Measurements from ENCODE around the gene GABRB2. TPM values are rescaled to one million over a fixed set of nuclear protein-coding genes. Genes with fewer than 3 reads are reported as not detected.
"Not testable (repeated sequence)": the region's sequence is repeated elsewhere in the genome, so short reads cannot be mapped to it uniquely, and the experiment has no call there.

Gene GABRB2
- total RNA-seq, 1 donor, result under 0.01 TPM

DNA sequence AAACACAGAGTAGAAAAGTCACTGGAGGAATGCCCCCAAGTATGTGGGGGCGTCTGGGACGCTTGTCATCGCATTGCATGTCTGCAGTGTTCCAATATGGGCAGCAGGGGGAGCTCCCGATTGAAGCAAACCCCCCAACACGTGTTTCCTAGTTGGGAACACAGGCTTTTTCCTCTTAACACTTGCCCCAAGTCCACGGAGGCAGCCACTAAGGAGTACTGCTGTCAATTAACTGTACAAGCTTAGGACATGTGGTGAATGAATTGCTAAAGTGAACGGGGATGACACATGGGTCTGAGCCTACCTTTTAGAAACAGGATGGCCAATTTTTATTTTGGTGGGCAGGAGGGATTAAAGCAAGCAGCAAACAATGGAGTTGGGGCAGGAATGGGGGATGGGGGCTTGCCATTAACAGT lies 2.2 kb downstream of the GABRB2 start:
- H3K4me3 ChIP-seq (ENCODE audit: low read depth, low read length), result no peak overlapping the region
- TF ChIP-seq, protein P1, sequence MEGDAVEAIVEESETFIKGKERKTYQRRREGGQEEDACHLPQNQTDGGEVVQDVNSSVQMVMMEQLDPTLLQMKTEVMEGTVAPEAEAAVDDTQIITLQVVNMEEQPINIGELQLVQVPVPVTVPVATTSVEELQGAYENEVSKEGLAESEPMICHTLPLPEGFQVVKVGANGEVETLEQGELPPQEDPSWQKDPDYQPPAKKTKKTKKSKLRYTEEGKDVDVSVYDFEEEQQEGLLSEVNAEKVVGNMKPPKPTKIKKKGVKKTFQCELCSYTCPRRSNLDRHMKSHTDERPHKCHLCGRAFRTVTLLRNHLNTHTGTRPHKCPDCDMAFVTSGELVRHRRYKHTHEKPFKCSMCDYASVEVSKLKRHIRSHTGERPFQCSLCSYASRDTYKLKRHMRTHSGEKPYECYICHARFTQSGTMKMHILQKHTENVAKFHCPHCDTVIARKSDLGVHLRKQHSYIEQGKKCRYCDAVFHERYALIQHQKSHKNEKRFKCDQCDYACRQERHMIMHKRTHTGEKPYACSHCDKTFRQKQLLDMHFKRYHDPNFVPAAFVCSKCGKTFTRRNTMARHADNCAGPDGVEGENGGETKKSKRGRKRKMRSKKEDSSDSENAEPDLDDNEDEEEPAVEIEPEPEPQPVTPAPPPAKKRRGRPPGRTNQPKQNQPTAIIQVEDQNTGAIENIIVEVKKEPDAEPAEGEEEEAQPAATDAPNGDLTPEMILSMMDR (IDR thresholded peaks at IDR 0.05; ENCODE audit: insufficient read depth, low read depth, low read length), result peak; percentile 77
- peak; percentile 21 for DNase-seq (ENCODE audit: low read depth)

DNA sequence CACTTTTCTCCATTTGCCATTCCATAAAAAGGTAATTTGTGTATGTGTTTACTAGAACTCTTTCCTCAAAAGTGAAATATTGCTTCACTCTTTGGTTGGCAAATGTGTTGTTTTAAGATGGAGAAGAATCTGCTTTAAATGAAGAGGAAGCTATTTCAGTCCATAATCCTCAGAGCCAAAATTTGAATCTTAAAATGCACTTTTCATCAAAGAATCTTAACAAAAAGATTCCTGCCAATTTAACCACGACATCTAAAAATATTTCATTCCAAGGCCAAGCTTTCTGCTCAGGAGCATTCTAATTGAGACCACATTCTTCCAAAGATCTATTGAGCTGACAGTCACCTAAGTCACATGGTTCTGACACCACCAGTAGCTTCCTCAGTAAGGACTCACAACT lies 7.5 kb downstream of the GABRB2 start:
- TF ChIP-seq, protein P1 (IDR thresholded peaks at IDR 0.05; ENCODE audit: insufficient read depth, low read depth, low read length), result no peak

DNA sequence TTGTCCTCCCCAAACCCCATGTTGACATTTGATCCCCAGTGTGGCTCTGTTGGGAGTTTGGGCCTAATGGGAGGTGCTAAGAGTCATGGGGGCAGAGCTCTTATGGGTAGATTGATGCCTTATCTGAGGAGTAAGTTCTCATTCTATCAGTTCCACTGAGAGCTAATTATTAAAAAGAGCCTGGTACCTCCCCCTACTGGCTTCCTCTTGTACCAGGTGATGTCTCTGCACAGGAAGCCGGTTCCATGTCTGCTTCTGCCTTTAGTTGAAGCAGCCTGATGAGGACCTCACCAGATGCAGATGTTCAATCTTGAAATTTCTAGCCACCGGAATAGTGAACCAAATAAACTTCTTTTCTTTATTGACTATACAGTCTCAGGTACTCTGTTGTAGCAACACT lies 10.8 kb downstream of the GABRB2 start:
- TF ChIP-seq, protein P1 (IDR thresholded peaks at IDR 0.05; ENCODE audit: insufficient read depth, low read depth, low read length), result no peak
- no peak overlapping the region for H3K4me3 ChIP-seq (ENCODE audit: low read depth, low read length)
- no peak for DNase-seq (ENCODE audit: low read depth)

More for the DNA sequence above, 7.5 kb downstream of the GABRB2 start:
- H3K4me3 ChIP-seq (ENCODE audit: low read depth, low read length), result no peak overlapping the region
- no peak for DNase-seq (ENCODE audit: low read depth)

DNA sequence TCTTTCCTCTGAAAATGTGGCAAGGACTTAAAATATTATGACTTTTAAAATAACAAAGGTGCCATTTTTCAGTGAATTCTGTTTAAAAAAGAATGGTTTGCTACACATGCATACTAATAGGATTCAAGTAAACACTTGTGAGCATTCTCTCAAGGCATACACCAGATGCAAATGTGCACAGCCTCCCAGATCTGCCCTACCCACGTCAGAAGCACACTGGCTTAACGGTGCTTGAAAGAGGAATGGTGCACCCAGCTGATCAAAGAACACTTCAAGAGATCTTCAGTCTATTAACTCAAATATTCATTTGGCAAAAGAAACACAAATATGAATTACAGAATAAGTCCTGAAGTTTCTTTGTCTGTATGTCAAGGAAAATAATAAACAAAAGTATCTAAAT lies 15.8 kb downstream of the GABRB2 start:
- TF ChIP-seq, protein P1 (IDR thresholded peaks at IDR 0.05; ENCODE audit: insufficient read depth, low read depth, low read length), result no peak
- H3K4me3 ChIP-seq (ENCODE audit: low read depth, low read length), result no peak overlapping the region

DNA sequence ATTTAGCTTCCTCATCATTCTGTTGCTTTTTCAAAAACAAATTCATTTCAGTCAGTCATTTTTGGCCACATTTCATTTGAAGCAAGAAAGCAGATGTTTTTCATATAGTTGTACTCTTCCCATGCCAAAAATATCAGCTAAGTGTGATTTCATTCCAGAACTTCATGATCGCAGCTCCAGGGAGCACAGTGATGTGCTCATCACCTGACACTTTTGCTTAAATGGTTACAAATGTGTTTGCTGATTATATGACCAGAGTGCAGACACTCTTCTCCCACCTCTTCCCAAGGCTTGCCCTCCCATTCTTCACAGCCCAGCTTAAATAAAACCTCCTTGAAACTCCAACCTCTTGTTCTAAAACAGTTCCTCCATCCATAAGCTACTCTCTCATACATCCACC lies 32.6 kb downstream of the GABRB2 start:
- TF ChIP-seq, protein P1 (IDR thresholded peaks at IDR 0.05; ENCODE audit: insufficient read depth, low read depth, low read length), result no peak
- no peak overlapping the region for H3K4me3 ChIP-seq (ENCODE audit: low read depth, low read length)
- no peak for DNase-seq (ENCODE audit: low read depth)

More for the DNA sequence above, 15.8 kb downstream of the GABRB2 start:
- no peak for DNase-seq (ENCODE audit: low read depth)

DNA sequence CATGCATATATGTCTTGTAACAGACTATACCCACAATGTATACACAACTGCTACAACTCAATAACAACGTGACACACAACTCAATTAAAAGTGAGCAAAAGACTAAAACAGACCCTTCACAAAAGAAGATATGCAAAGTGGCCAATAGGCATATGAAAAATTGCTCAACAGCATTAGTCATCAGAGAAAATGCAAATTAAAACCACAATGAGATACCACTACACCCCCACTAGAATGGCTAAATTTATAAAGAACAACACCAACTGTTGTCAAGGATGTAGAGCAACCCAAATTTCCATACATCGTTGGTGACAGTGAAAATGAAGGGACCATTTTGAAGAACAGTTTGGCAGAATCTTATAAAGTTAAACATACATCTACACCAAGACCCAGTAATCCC lies 38.9 kb downstream of the GABRB2 start:
- H3K4me3 ChIP-seq (ENCODE audit: low read depth, low read length), result no peak overlapping the region
- TF ChIP-seq, protein P1 (IDR thresholded peaks at IDR 0.05; ENCODE audit: insufficient read depth, low read depth, low read length), result no peak
- DNase-seq (ENCODE audit: low read depth), result no peak

DNA sequence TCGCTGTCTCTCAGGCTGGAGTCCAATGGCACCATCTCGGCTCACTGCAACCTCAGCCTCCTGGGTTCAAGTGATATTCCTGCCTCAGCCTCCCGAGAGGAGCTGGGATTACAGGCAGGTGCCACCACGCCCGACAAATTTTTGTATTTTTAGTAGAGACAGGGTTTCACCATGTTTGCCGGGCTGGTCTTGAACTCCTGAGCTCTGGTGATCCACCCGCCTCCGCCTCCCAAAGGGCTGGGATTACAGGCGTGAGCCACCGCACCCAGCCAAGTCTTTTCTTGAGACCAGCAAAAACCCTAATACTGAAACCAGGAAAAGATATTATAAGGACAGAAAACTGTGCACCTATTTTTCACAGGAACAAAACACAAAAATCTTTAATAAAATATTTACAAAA lies 41.4 kb downstream of the GABRB2 start:
- not testable (repeated sequence) for H3K4me3 ChIP-seq (ENCODE audit: low read depth, low read length); DNase-seq (ENCODE audit: low read depth)
